ENCODE data around the gene NMBR. TPM values are rescaled to one million over a fixed set of nuclear protein-coding genes. Genes with fewer than 3 reads are reported as not detected.

Gene NMBR
- total and polyA plus RNA-seq, 5 donors from 2014 or later, result not detected

DNA sequence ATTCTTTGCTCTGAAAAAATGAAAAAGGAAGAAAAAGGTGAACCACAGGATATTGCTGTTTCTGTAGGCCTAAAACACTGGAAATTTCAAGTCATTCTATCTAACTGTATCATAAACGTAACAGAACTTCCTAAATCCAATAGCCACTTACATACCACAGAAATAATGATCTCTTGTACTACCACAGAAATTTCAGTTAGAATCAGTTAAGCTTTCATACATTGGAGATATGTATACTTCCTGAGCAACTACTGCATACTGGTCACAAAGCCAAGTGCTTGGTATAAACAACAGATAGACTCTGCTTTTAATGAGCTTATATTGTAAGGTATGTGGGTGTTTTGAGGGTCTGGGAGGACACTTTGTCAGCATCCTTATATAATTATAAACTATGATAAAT is 38.7 kb upstream of the NMBR start:
- peaks cover 12 to 31% (median 26%) of the 10 kb centered on the region in 4 donors for H3K4me1 Mint-ChIP-seq
- no peaks in the 10 kb centered on the region for H3K27me3 Mint-ChIP-seq
- H3K4me3 Mint-ChIP-seq, result no peak overlapping the region
- Histone ChIP-seq H3K9me3 (ENCODE audit: control insufficient read depth in 2 of 2, low read length in 2 of 2) (no peaks in the 10 kb centered on the region), H3K4me1 (ENCODE audit: control insufficient read depth, insufficient read depth, low read length, poor library complexity, severe bottlenecking) (no peaks in the 10 kb centered on the region), H3K27ac (ENCODE audit: insufficient read depth, low read length, poor library complexity, severe bottlenecking) (no peak overlapping the region), H3K36me3 (ENCODE audit: control insufficient read depth, insufficient read depth, low read length) (peaks cover 17% of the 10 kb centered on the region), H3K4me3 (ENCODE audit: low read depth, low read length) (no peak overlapping the region), H3K27me3 (ENCODE audit: control insufficient read depth, insufficient read depth, low read length) (no peaks in the 10 kb centered on the region)
- ATAC-seq (ENCODE audit: low read depth in 2 of 2), result no peak
- DNase-seq, result no peak
- no peaks in the 10 kb centered on the region for H3K9me3 Mint-ChIP-seq
- H3K36me3 Mint-ChIP-seq, result peaks cover 30% of the 10 kb centered on the region
- peak overlapping the region in 2 of 3 donors; percentile 1 to 70 for H3K27ac Mint-ChIP-seq

DNA sequence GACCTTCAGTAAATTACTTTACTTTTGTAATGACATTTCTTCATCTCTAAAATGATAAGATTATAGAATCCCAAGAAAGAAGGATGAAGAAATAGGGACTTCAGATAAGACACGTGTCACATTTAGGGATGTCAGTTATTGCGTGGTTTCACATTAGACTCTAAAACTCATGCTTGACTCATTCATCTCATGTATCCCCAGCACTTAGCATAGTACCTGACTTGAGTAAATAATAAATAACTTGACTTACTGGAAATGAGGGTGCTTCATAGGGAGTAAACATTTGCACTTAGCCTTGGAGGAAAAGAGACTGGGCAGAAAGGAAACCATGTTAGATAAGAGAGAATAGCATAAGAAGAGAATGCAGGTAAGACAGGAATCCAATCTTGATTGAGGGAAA is 37.4 kb upstream of the NMBR start:
- Mint-ChIP-seq H3K4me3 (no peak overlapping the region), H3K27ac (no peak overlapping the region), H3K36me3 (peaks cover 32% of the 10 kb centered on the region), H3K27me3 (no peaks in the 10 kb centered on the region), H3K9me3 (no peaks in the 10 kb centered on the region), H3K4me1 (peaks cover 12 to 31% (median 30%) of the 10 kb centered on the region in 4 donors)
- Histone ChIP-seq H3K4me1 (ENCODE audit: control insufficient read depth, insufficient read depth, low read length, poor library complexity, severe bottlenecking) (no peaks in the 10 kb centered on the region), H3K9me3 (ENCODE audit: control insufficient read depth in 2 of 2, low read length in 2 of 2) (no peaks in the 10 kb centered on the region), H3K4me3 (ENCODE audit: low read depth, low read length) (no peak overlapping the region), H3K27me3 (ENCODE audit: control insufficient read depth, insufficient read depth, low read length) (no peaks in the 10 kb centered on the region), H3K36me3 (ENCODE audit: control insufficient read depth, insufficient read depth, low read length) (peaks cover 10% of the 10 kb centered on the region), H3K27ac (ENCODE audit: insufficient read depth, low read length, poor library complexity, severe bottlenecking) (no peak overlapping the region)
- DNase-seq (no peak), ATAC-seq (ENCODE audit: low read depth in 2 of 2) (no peak)

DNA sequence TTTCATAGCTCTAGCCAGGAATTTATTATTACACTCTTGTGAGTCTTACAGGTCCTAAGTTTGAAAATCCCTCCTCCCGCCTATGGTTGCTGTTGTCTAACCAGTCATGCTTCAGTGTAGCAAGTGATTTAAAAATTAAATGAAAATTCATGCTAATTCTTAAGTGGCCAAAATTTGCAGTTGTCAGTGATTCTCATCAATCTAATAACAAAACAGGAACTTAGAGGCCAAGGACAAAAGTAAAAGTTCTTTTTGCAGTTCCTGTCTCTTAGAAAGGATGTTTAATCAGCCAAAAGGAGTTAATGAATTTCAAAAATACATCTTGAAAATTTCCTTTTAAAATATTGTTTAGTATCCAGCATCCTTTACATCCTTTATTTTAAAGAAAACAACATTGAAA is 36.4 kb upstream of the NMBR start:
- peaks cover 8% of the 10 kb centered on the region for H3K36me3 ChIP-seq (ENCODE audit: control insufficient read depth, insufficient read depth, low read length)
- DNase-seq, result no peak
- H3K9me3 Mint-ChIP-seq, result no peaks in the 10 kb centered on the region
- no peak overlapping the region for H3K4me3 Mint-ChIP-seq
- H3K27me3 ChIP-seq (ENCODE audit: control insufficient read depth, insufficient read depth, low read length), result no peaks in the 10 kb centered on the region
- H3K9me3 ChIP-seq (ENCODE audit: control insufficient read depth in 2 of 2, low read length in 2 of 2), result peaks cover 0 to under 1% of the 10 kb centered on the region in 2 experiments
- no peak overlapping the region for H3K27ac Mint-ChIP-seq
- peaks cover 29% of the 10 kb centered on the region for H3K36me3 Mint-ChIP-seq
- H3K4me1 Mint-ChIP-seq, result peaks cover 12 to 32% (median 29%) of the 10 kb centered on the region in 4 donors
- ATAC-seq (ENCODE audit: low read depth in 2 of 2), result no peak
- H3K4me1 ChIP-seq (ENCODE audit: control insufficient read depth, insufficient read depth, low read length, poor library complexity, severe bottlenecking), result no peaks in the 10 kb centered on the region
- no peak overlapping the region for H3K4me3 ChIP-seq (ENCODE audit: low read depth, low read length)
- no peaks in the 10 kb centered on the region for H3K27me3 Mint-ChIP-seq
- H3K27ac ChIP-seq (ENCODE audit: insufficient read depth, low read length, poor library complexity, severe bottlenecking), result no peak overlapping the region

DNA sequence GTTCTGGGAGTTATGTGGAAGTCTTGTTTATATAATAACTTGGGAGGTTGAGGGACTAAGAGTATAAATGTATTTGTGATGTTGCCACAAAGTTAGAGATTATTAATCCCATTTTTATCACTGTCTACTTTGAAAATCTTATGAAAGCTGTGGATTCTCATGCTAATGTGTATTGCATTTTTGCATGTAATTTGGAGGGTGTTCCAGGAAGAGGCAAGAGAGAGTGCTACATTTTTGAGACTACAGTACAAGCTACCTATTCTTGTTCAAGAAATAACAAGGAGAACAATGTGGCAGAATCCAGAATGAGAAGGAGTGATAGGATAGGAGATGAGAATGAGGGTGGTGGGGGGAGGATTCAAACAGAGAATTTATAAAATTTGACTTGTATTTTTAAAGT is 35.1 kb upstream of the NMBR start:
- no peak overlapping the region for H3K4me3 ChIP-seq (ENCODE audit: low read depth, low read length)
- Mint-ChIP-seq H3K4me3 (no peak overlapping the region), H3K27ac (peak overlapping the region in 1 of 3 donors; percentile 20), H3K9me3 (peaks cover 0 to 13% (median 5%) of the 10 kb centered on the region in 7 donors), H3K27me3 (no peaks in the 10 kb centered on the region), H3K36me3 (peaks cover 36% of the 10 kb centered on the region), H3K4me1 (peaks cover 13 to 32% (median 30%) of the 10 kb centered on the region in 4 donors)
- no peaks in the 10 kb centered on the region for H3K4me1 ChIP-seq (ENCODE audit: control insufficient read depth, insufficient read depth, low read length, poor library complexity, severe bottlenecking)
- peaks cover 22% of the 10 kb centered on the region for H3K36me3 ChIP-seq (ENCODE audit: control insufficient read depth, insufficient read depth, low read length)
- no peak for ATAC-seq (ENCODE audit: low read depth in 2 of 2)
- no peaks in the 10 kb centered on the region for H3K27me3 ChIP-seq (ENCODE audit: control insufficient read depth, insufficient read depth, low read length)
- no peak for DNase-seq
- no peak overlapping the region for H3K27ac ChIP-seq (ENCODE audit: insufficient read depth, low read length, poor library complexity, severe bottlenecking)
- peaks cover 13% of the 10 kb centered on the region in 2 experiments for H3K9me3 ChIP-seq (ENCODE audit: control insufficient read depth in 2 of 2, low read length in 2 of 2)

DNA sequence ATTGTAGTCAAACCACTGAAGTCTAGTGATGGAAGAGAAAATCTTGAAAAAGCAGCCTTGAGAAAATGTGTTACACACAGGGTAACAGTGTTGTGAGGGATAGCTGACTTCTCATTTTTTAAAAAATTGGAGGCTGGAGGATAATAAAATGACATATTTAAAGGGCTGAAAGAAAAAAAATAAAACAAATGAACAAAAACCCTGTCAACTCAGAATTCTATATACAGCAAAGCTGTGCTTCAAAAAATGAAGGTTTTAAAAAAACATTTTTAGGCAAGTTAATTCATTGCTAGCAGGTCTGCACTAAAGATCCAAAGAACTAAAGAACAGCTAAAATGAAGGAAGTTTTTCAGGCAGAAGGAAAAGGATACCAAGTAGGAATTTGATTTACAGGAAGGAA is 31.2 kb upstream of the NMBR start:
- no peak overlapping the region for H3K27ac ChIP-seq (ENCODE audit: insufficient read depth, low read length, poor library complexity, severe bottlenecking)
- no peaks in the 10 kb centered on the region for H3K4me1 ChIP-seq (ENCODE audit: control insufficient read depth, insufficient read depth, low read length, poor library complexity, severe bottlenecking)
- H3K27ac Mint-ChIP-seq, result no peak overlapping the region
- no peaks in the 10 kb centered on the region for H3K27me3 ChIP-seq (ENCODE audit: control insufficient read depth, insufficient read depth, low read length)
- DNase-seq, result no peak
- H3K27me3 Mint-ChIP-seq, result no peaks in the 10 kb centered on the region
- no peak overlapping the region for H3K4me3 ChIP-seq (ENCODE audit: low read depth, low read length)
- H3K4me3 Mint-ChIP-seq, result no peak overlapping the region
- peaks cover 61% of the 10 kb centered on the region for H3K36me3 Mint-ChIP-seq
- H3K9me3 ChIP-seq (ENCODE audit: control insufficient read depth in 2 of 2, low read length in 2 of 2), result peaks cover 13 to 17% of the 10 kb centered on the region in 2 experiments
- H3K9me3 Mint-ChIP-seq, result peaks cover 0 to 17% (median 6%) of the 10 kb centered on the region in 7 donors
- no peak for ATAC-seq (ENCODE audit: low read depth in 2 of 2)
- H3K4me1 Mint-ChIP-seq, result peaks cover 13 to 30% (median 22%) of the 10 kb centered on the region in 4 donors
- H3K36me3 ChIP-seq (ENCODE audit: control insufficient read depth, insufficient read depth, low read length), result peaks cover 51% of the 10 kb centered on the region

DNA sequence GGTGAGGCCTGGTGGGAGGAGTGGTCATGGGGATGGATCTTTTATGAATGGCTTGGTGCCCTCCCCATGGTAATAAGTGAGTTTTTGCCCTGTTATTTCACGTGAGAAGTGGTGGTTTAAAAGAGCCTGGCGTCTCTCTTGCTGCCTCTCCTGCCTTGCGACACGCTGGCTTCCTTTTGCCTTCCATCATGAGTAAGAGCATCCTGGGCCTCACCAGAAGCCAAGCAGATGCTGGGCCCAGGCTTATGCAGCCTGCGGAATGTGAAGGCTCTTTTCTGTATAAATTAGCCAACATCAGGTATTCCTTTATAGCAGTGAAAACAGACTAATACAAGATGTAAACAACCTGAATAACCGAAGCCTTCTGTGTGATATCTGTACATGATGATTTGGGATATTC is 27.8 kb upstream of the NMBR start:
- no peak for DNase-seq
- Histone ChIP-seq H3K36me3 (ENCODE audit: control insufficient read depth, insufficient read depth, low read length) (peaks cover 78% of the 10 kb centered on the region), H3K4me3 (ENCODE audit: low read depth, low read length) (no peak overlapping the region), H3K9me3 (ENCODE audit: control insufficient read depth in 2 of 2, low read length in 2 of 2) (peaks cover 13 to 17% of the 10 kb centered on the region in 2 experiments), H3K27me3 (ENCODE audit: control insufficient read depth, insufficient read depth, low read length) (no peaks in the 10 kb centered on the region), H3K27ac (ENCODE audit: insufficient read depth, low read length, poor library complexity, severe bottlenecking) (no peak overlapping the region), H3K4me1 (ENCODE audit: control insufficient read depth, insufficient read depth, low read length, poor library complexity, severe bottlenecking) (no peaks in the 10 kb centered on the region)
- ATAC-seq (ENCODE audit: low read depth in 2 of 2), result no peak
- peaks cover 68% of the 10 kb centered on the region for H3K36me3 Mint-ChIP-seq
- no peak overlapping the region for H3K4me3 Mint-ChIP-seq
- H3K27me3 Mint-ChIP-seq, result no peaks in the 10 kb centered on the region
- H3K4me1 Mint-ChIP-seq, result peaks cover 0 to 25% (median 15%) of the 10 kb centered on the region in 4 donors
- H3K9me3 Mint-ChIP-seq, result peaks cover 0 to 17% (median 6%) of the 10 kb centered on the region in 7 donors
- no peak overlapping the region for H3K27ac Mint-ChIP-seq

DNA sequence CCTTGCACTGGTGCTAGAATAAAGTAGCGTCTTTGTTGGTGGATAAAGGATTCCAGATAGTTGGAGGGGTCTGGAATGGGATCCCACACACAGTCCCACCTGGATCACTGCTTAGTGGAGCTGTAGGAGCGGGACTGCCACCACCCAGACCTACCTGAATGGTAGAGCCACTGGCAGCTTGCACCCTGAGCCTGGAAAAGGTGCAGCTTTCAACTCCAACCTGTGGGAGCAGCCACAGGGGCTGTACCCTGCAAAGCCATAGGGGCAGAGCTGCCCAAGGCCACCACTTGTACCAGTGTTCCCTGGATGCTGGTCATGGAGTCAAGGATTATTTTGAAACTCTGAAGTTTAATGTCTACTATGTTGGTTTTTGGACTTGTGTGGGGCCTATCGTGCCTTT is 27.1 kb upstream of the NMBR start:
- H3K4me3 Mint-ChIP-seq, result no peak overlapping the region
- peaks cover 0 to 17% (median 6%) of the 10 kb centered on the region in 7 donors for H3K9me3 Mint-ChIP-seq
- peaks cover 0 to 20% (median 12%) of the 10 kb centered on the region in 4 donors for H3K4me1 Mint-ChIP-seq
- H3K27me3 Mint-ChIP-seq, result no peaks in the 10 kb centered on the region
- Histone ChIP-seq H3K27ac (ENCODE audit: insufficient read depth, low read length, poor library complexity, severe bottlenecking) (no peak overlapping the region), H3K4me1 (ENCODE audit: control insufficient read depth, insufficient read depth, low read length, poor library complexity, severe bottlenecking) (no peaks in the 10 kb centered on the region), H3K4me3 (ENCODE audit: low read depth, low read length) (no peak overlapping the region), H3K27me3 (ENCODE audit: control insufficient read depth, insufficient read depth, low read length) (no peaks in the 10 kb centered on the region), H3K9me3 (ENCODE audit: control insufficient read depth in 2 of 2, low read length in 2 of 2) (peaks cover 13 to 17% of the 10 kb centered on the region in 2 experiments), H3K36me3 (ENCODE audit: control insufficient read depth, insufficient read depth, low read length) (peaks cover 80% of the 10 kb centered on the region)
- no peak for ATAC-seq (ENCODE audit: low read depth in 2 of 2)
- H3K36me3 Mint-ChIP-seq, result peaks cover 63% of the 10 kb centered on the region
- H3K27ac Mint-ChIP-seq, result no peak overlapping the region
- DNase-seq, result no peak

DNA sequence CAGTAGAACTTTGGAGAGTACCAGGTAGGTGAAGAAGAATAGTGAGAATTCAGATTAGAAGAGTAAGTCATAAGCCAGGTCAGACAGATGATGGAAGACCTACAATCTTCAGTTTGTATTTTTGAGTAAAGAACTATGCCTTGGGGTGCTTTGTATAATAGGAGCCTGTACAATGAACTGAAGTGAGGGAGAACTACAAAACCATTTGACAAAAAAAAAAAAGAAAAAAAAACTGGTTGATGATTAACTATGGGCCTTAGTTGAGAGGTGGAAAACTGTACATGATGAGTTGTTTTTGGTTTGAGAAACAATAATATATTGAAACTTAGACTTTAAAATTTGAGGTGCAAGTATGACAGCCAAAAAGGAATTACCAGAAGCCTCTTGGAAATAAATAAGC is 25.8 kb upstream of the NMBR start:
- Mint-ChIP-seq H3K36me3 (peaks cover 65% of the 10 kb centered on the region), H3K4me1 (peaks cover 0 to 17% (median 11%) of the 10 kb centered on the region in 4 donors), H3K27me3 (no peaks in the 10 kb centered on the region), H3K27ac (no peak overlapping the region), H3K9me3 (peaks cover 0 to 12% (median 3%) of the 10 kb centered on the region in 7 donors), H3K4me3 (no peak overlapping the region)
- Histone ChIP-seq H3K27ac (ENCODE audit: insufficient read depth, low read length, poor library complexity, severe bottlenecking) (no peak overlapping the region), H3K4me3 (ENCODE audit: low read depth, low read length) (no peak overlapping the region), H3K36me3 (ENCODE audit: control insufficient read depth, insufficient read depth, low read length) (peaks cover 78% of the 10 kb centered on the region), H3K4me1 (ENCODE audit: control insufficient read depth, insufficient read depth, low read length, poor library complexity, severe bottlenecking) (no peaks in the 10 kb centered on the region), H3K9me3 (ENCODE audit: control insufficient read depth in 2 of 2, low read length in 2 of 2) (peaks cover 7 to 11% of the 10 kb centered on the region in 2 experiments), H3K27me3 (ENCODE audit: control insufficient read depth, insufficient read depth, low read length) (no peaks in the 10 kb centered on the region)
- DNase-seq (no peak), ATAC-seq (ENCODE audit: low read depth in 2 of 2) (no peak)
